ENCODE results near the gene A4GALT. TPM values are rescaled to one million over a fixed set of nuclear protein-coding genes. Genes with fewer than 3 reads are reported as not detected.

The A4GALT gene
- total and polyA plus RNA-seq, 2 experiments from 2014 or later = 7.0 to 16.2 TPM

DNA sequence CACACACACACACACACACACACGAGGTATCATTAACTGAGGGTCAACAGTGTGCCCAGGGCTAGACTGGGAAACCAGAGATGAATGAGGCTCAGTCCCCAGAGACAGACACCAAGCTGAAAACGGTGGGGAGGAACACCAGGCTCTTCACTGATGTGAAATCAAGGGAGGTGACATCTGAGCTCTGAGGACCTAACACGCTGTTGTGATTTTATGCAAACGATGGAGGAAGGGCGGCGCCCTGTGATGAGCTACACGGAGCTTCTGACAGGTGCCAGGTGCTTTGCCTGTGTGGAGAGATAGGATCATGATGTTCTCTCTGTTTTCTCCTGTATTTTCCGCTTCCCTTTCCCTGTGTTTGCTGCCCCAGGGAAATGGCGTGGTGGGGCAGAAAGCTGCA lies 65.0 kb downstream of the A4GALT start (continued):
- TF ChIP-seq STAT1 (IDR thresholded peaks at IDR 0.05; ENCODE audit: unreplicated experiment) (no peak), ZNF114 (CRISPR knock-in tag; IDR thresholded peaks at IDR 0.05) (no peak), POLR2AphosphoS5 (IDR thresholded peaks at IDR 0.05; ENCODE audit: low read depth) (no peak), CTCF (conservative IDR thresholded peaks at IDR 0.05; ENCODE audit: low read depth in 2 of 2) (no peak), EZH2phosphoT487 (IDR thresholded peaks at IDR 0.05; ENCODE audit: unreplicated experiment) (no peak)

DNA sequence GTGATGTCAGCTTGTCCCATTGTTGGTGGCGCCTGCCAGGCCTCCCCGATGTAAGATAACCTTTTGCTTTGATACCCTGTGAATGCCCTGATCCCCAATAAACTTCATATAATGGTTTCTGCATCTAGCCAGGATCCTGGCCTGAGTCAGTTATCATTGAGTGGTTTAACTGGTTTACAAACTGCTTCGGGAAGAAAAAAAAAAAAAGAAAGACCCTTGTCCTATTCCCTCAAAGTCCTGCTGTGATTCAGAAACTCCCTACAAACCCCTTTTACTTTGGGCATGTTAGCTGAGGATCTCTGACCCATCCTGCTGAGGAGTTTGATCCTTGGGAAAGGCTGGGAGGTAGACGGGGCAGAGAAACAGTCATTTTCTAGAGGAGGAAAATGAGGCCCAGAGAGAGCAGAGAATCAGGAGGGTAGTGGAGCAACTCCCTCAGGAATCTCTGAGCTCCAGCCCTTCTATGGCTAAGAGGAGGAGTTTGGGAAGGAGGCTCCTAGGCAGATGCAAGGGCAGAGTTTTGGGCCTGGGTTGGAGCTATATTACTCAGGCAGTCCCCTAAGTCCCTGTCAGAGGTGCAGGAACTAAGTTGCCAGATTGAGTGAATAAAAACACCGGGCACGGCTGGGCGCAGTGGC lies 66.1 kb downstream of the A4GALT start:
- Histone ChIP-seq H3K36me3 (ENCODE audit: insufficient read depth) (no peaks in the 10 kb centered on the region), H4K20me1 (replicated peaks; ENCODE audit: insufficient read depth) (no peaks in the 10 kb centered on the region; the same call in 1 of the 2 replicates), H3K4me2 (no peak overlapping the region), H3K27ac (ENCODE audit: low read depth) (no peak overlapping the region), H3K4me3 (no peak overlapping the region), H3K4me1 (ENCODE audit: insufficient read depth) (no peaks in the 10 kb centered on the region), H2AFZ (no peak overlapping the region), H3F3A (replicated peaks; ENCODE audit: low read depth) (no peaks in the 10 kb centered on the region), H3K79me2 (replicated peaks; ENCODE audit: insufficient read depth) (no peaks in the 10 kb centered on the region), H3K27me3 (ENCODE audit: insufficient read depth) (no peaks in the 10 kb centered on the region), H3K9me2 (ENCODE audit: insufficient read depth) (no peaks in the 10 kb centered on the region)
- Mint-ChIP-seq H3K4me1 (peaks cover 4% of the 10 kb centered on the region; the same call in 2 of the 3 replicates), H3K9me3 (no peaks in the 10 kb centered on the region), H3K36me3 (ENCODE audit: low read depth) (no peaks in the 10 kb centered on the region), H3K27me3 (ENCODE audit: insufficient read depth, low read depth, poor library complexity) (peaks cover 13% of the 10 kb centered on the region), H3K27ac (no peak overlapping the region), H3K4me3 (no peak overlapping the region)
- DNase-seq (ENCODE audit: low spot score) = no peak
- no peak for ATAC-seq
- TF ChIP-seq CREB1 (CRISPR knock-in tag; IDR thresholded peaks at IDR 0.05; ENCODE audit: low read depth) = no peak
- TF ChIP-seq ZNF331 (CRISPR knock-in tag; IDR thresholded peaks at IDR 0.05; ENCODE audit: low read depth) = no peak
- no peak for TF ChIP-seq CTCF (conservative IDR thresholded peaks at IDR 0.05; ENCODE audit: low read depth in 2 of 2)
- TF ChIP-seq POLR2AphosphoS5 (IDR thresholded peaks at IDR 0.05; ENCODE audit: low read depth) = no peak
- TF ChIP-seq STAT1 (IDR thresholded peaks at IDR 0.05; ENCODE audit: unreplicated experiment) = no peak
- no peak for TF ChIP-seq JUNB (IDR thresholded peaks at IDR 0.05; ENCODE audit: unreplicated experiment)
- TF ChIP-seq ZNF114 (CRISPR knock-in tag; IDR thresholded peaks at IDR 0.05) = no peak
- TF ChIP-seq, protein P1, sequence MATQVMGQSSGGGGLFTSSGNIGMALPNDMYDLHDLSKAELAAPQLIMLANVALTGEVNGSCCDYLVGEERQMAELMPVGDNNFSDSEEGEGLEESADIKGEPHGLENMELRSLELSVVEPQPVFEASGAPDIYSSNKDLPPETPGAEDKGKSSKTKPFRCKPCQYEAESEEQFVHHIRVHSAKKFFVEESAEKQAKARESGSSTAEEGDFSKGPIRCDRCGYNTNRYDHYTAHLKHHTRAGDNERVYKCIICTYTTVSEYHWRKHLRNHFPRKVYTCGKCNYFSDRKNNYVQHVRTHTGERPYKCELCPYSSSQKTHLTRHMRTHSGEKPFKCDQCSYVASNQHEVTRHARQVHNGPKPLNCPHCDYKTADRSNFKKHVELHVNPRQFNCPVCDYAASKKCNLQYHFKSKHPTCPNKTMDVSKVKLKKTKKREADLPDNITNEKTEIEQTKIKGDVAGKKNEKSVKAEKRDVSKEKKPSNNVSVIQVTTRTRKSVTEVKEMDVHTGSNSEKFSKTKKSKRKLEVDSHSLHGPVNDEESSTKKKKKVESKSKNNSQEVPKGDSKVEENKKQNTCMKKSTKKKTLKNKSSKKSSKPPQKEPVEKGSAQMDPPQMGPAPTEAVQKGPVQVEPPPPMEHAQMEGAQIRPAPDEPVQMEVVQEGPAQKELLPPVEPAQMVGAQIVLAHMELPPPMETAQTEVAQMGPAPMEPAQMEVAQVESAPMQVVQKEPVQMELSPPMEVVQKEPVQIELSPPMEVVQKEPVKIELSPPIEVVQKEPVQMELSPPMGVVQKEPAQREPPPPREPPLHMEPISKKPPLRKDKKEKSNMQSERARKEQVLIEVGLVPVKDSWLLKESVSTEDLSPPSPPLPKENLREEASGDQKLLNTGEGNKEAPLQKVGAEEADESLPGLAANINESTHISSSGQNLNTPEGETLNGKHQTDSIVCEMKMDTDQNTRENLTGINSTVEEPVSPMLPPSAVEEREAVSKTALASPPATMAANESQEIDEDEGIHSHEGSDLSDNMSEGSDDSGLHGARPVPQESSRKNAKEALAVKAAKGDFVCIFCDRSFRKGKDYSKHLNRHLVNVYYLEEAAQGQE (IDR thresholded peaks at IDR 0.05; ENCODE audit: unreplicated experiment) = no peak
- TF ChIP-seq, protein P2, sequence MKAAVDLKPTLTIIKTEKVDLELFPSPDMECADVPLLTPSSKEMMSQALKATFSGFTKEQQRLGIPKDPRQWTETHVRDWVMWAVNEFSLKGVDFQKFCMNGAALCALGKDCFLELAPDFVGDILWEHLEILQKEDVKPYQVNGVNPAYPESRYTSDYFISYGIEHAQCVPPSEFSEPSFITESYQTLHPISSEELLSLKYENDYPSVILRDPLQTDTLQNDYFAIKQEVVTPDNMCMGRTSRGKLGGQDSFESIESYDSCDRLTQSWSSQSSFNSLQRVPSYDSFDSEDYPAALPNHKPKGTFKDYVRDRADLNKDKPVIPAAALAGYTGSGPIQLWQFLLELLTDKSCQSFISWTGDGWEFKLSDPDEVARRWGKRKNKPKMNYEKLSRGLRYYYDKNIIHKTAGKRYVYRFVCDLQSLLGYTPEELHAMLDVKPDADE (IDR thresholded peaks at IDR 0.05) = no peak
- no peak for TF ChIP-seq NANOG (IDR thresholded peaks at IDR 0.05; ENCODE audit: borderline replicate concordance)
- no peak for TF ChIP-seq EZH2phosphoT487 (IDR thresholded peaks at IDR 0.05; ENCODE audit: unreplicated experiment)
